Measurements from ENCODE around the gene INPP5D. TPM values are rescaled to one million over a fixed set of nuclear protein-coding genes. Genes with fewer than 3 reads are reported as not detected.
"Not testable (repeated sequence)": the region's sequence is repeated elsewhere in the genome, so short reads cannot be mapped to it uniquely, and the experiment has no call there.

The INPP5D gene
- total and polyA plus RNA-seq, 9 donors = 4.3 to 9.8 (median 6.3) TPM

- Histone ChIP-seq H3K27me3 (ENCODE audit: control insufficient read depth, insufficient read depth, low read length) (no peaks in the 10 kb centered on the region), H3K4me1 (ENCODE audit: control insufficient read depth, insufficient read depth, low read length) (peaks cover 57% of the 10 kb centered on the region), H3K9me3 (replicated peaks; ENCODE audit: control insufficient read depth, low read depth, low read length) (no peaks in the 10 kb centered on the region), H3K27ac (ENCODE audit: low read length) (no peak overlapping the region), H3K4me3 (ENCODE audit: low read length) (no peak overlapping the region), H3K36me3 (ENCODE audit: control insufficient read depth, insufficient read depth, low read length) (no peaks in the 10 kb centered on the region)
- WGBS (ENCODE audit: insufficient coverage) = 68% methylated on average over 5 of the region's 6 CpGs
- no peak for DNase-seq
These were observed 2.8 kb downstream of the INPP5D start for GRCh38 chr2:233062946-233063268.

GRCh38 chr2:233063269-233063975 is 3.3 kb downstream of the INPP5D start:
- WGBS (ENCODE audit: insufficient coverage) = 60% methylated on average over 11 of the region's 13 CpGs
- H3K9me3 ChIP-seq (replicated peaks; ENCODE audit: control insufficient read depth, low read depth, low read length) = no peaks in the 10 kb centered on the region
- H3K4me1 ChIP-seq (ENCODE audit: control insufficient read depth, insufficient read depth, low read length) = peaks cover 57% of the 10 kb centered on the region
- H3K4me3 ChIP-seq (ENCODE audit: low read length) = no peak overlapping the region
- no peaks in the 10 kb centered on the region for H3K27me3 ChIP-seq (ENCODE audit: control insufficient read depth, insufficient read depth, low read length)
- DNase-seq = no peak
- no peaks in the 10 kb centered on the region for H3K36me3 ChIP-seq (ENCODE audit: control insufficient read depth, insufficient read depth, low read length)
- H3K27ac ChIP-seq (ENCODE audit: low read length) = peak overlapping the region; percentile 13

GRCh38 chr2:233063976-233064411 is 3.9 kb downstream of the INPP5D start:
- 78% methylated on average over 9 of the region's 9 CpGs for WGBS (ENCODE audit: insufficient coverage)

GRCh38 chr2:233064530-233065199 is 4.5 kb downstream of the INPP5D start:
- Histone ChIP-seq H3K4me3 (ENCODE audit: low read length) (no peak overlapping the region), H3K9me3 (replicated peaks; ENCODE audit: control insufficient read depth, low read depth, low read length) (no peaks in the 10 kb centered on the region), H3K4me1 (ENCODE audit: control insufficient read depth, insufficient read depth, low read length) (peaks cover 51% of the 10 kb centered on the region), H3K27ac (ENCODE audit: low read length) (no peak overlapping the region), H3K27me3 (ENCODE audit: control insufficient read depth, insufficient read depth, low read length) (no peaks in the 10 kb centered on the region), H3K36me3 (ENCODE audit: control insufficient read depth, insufficient read depth, low read length) (no peaks in the 10 kb centered on the region)
- DNase-seq = no peak
- WGBS (ENCODE audit: insufficient coverage) = 87% methylated on average over 13 of the region's 16 CpGs

More at GRCh38 chr2:233063976-233064411, 3.9 kb downstream of the INPP5D start:
- Histone ChIP-seq H3K27ac (ENCODE audit: low read length) (peak overlapping the region; percentile 13), H3K4me3 (ENCODE audit: low read length) (no peak overlapping the region), H3K9me3 (replicated peaks; ENCODE audit: control insufficient read depth, low read depth, low read length) (no peaks in the 10 kb centered on the region), H3K4me1 (ENCODE audit: control insufficient read depth, insufficient read depth, low read length) (peaks cover 57% of the 10 kb centered on the region), H3K27me3 (ENCODE audit: control insufficient read depth, insufficient read depth, low read length) (no peaks in the 10 kb centered on the region), H3K36me3 (ENCODE audit: control insufficient read depth, insufficient read depth, low read length) (no peaks in the 10 kb centered on the region)
- peak; percentile 72 for DNase-seq

GRCh38 chr2:233065200-233065589 is 5.1 kb downstream of the INPP5D start:
- peaks cover 47% of the 10 kb centered on the region for H3K4me1 ChIP-seq (ENCODE audit: control insufficient read depth, insufficient read depth, low read length)
- H3K27me3 ChIP-seq (ENCODE audit: control insufficient read depth, insufficient read depth, low read length); DNase-seq; H3K27ac ChIP-seq (ENCODE audit: low read length); H3K4me3 ChIP-seq (ENCODE audit: low read length); H3K36me3 ChIP-seq (ENCODE audit: control insufficient read depth, insufficient read depth, low read length); H3K9me3 ChIP-seq (replicated peaks; ENCODE audit: control insufficient read depth, low read depth, low read length): not testable (repeated sequence)
- 83% methylated on average over 3 of the region's 4 CpGs for whole genome bisulfite sequencing (ENCODE audit: insufficient coverage)

DNA sequence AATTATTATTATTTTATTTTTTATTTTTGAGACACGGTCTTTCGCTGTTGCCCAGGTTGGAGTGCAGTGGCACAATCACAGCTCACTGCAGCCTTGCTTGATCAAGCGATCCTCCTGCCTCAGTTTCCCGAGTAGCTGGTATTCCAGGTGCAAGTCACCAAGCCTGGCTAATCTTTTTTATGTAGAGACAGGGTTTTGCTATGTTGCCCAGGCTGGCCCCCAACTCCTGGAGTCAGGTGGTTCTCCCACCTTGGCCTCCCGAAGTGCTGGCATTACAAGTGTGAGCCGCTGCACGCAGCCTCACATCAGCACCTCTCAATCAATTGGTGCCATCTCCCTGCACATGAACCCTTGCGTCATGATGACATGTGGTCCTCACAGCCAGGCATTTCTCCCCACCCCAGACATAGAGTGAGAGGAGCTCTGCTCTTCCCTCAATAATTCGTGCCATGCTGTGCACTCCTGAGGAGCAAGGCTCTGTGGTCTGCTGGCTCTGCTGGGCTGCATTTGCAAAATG is 5.9 kb downstream of the INPP5D start:
- Histone ChIP-seq H3K27me3 (ENCODE audit: control insufficient read depth, insufficient read depth, low read length) (no peaks in the 10 kb centered on the region), H3K36me3 (ENCODE audit: control insufficient read depth, insufficient read depth, low read length) (no peaks in the 10 kb centered on the region), H3K9me3 (replicated peaks; ENCODE audit: control insufficient read depth, low read depth, low read length) (no peaks in the 10 kb centered on the region), H3K4me1 (ENCODE audit: control insufficient read depth, insufficient read depth, low read length) (peaks cover 39% of the 10 kb centered on the region), H3K4me3 (ENCODE audit: low read length) (no peak overlapping the region), H3K27ac (ENCODE audit: low read length) (no peak overlapping the region)
- 98% methylated on average over 4 of the region's 9 CpGs for WGBS (ENCODE audit: insufficient coverage)
- no peak for DNase-seq

DNA sequence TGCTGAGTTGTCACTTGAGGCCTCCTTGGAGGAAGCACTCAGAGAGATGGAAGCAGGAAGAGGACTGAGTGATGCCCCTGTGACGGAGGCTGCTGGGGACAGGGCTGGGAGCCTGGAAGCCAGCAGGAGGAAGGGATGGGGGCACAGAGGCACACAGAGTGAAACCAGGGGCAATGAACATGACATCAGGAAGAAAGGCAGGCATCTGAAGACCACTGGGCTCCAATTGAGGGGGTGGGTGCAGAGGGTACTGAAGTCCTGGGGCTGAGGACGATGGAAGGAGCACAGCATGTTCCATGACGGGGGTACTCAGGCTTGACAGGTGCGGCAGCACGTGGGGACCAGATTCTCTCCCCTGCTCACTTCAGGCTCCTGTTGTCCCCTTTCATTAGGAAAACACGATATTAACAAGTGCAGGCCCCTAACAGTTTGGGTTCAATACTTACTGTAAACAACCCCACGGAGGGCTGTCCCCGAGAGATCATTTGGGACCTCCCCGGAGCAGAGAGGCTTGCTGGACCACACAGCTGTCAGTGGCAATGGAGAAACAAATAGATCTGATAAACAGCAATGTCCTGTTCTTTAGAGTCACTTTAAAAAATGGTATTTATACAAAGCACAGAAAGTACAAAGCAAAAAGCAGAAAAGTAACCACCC is 8.7 kb downstream of the INPP5D start:
- H3K27me3 ChIP-seq (ENCODE audit: control insufficient read depth, insufficient read depth, low read length) = no peaks in the 10 kb centered on the region
- WGBS (ENCODE audit: insufficient coverage) = 70% methylated on average over 5 of the region's 9 CpGs
- no peak overlapping the region for H3K27ac ChIP-seq (ENCODE audit: low read length)
- H3K4me1 ChIP-seq (ENCODE audit: control insufficient read depth, insufficient read depth, low read length) = peaks cover 11% of the 10 kb centered on the region
- no peaks in the 10 kb centered on the region for H3K9me3 ChIP-seq (replicated peaks; ENCODE audit: control insufficient read depth, low read depth, low read length)
- H3K4me3 ChIP-seq (ENCODE audit: low read length) = no peak overlapping the region
- no peaks in the 10 kb centered on the region for H3K36me3 ChIP-seq (ENCODE audit: control insufficient read depth, insufficient read depth, low read length)
- no peak for DNase-seq

DNA sequence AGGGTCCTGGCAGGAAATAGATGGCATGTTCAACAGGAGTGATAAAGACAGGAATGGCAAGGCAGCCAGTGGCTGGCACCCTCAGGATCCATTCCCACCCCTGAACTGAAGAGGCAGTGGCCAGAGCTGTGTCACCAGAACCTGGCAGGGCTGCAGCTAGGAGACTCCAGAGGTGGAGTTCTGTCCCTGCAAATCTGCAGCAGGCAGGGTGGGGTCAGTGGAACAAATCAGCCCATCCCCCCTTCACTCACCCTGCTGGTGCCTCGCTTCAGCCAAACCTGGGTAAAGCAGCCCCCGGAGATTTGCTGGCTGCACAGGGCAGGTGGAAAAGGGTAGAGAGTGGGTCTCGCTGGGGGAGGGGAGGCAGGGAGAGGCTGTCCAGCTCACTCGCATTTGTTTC is 12.7 kb downstream of the INPP5D start:
- no peak for DNase-seq
- peaks cover 3% of the 10 kb centered on the region for H3K27me3 ChIP-seq (ENCODE audit: control insufficient read depth, insufficient read depth, low read length)
- no peaks in the 10 kb centered on the region for H3K9me3 ChIP-seq (replicated peaks; ENCODE audit: control insufficient read depth, low read depth, low read length)
- no peak overlapping the region for H3K4me3 ChIP-seq (ENCODE audit: low read length)
- H3K36me3 ChIP-seq (ENCODE audit: control insufficient read depth, insufficient read depth, low read length) = no peaks in the 10 kb centered on the region
- WGBS (ENCODE audit: insufficient coverage) = no CpG with 5 or more reads among the region's 4 CpGs
- H3K27ac ChIP-seq (ENCODE audit: low read length) = no peak overlapping the region
- peaks cover 8% of the 10 kb centered on the region for H3K4me1 ChIP-seq (ENCODE audit: control insufficient read depth, insufficient read depth, low read length)

DNA sequence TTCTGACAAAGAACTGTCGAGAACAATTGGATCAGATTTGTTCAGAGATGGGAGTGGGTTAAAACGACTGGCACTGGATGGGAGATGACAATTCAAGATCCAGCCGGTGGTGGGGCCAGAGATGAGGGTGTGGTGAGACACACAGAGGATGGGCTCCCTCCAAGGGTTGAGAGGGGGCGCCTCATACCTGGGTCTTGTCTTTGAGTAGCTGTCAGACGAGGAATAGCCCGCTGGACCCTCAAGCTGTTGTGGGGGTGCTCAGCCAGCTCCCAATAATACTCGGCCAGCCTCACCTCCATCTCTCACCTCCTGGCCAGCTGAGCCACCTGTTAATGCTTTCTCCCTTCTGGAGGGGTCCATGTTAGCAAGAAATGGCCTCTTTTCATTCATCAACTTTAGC is 14.0 kb downstream of the INPP5D start:
- 50% methylated on average over 2 of the region's 7 CpGs for WGBS (ENCODE audit: insufficient coverage)
- Histone ChIP-seq H3K4me1 (ENCODE audit: control insufficient read depth, insufficient read depth, low read length) (peaks cover 8% of the 10 kb centered on the region), H3K27me3 (ENCODE audit: control insufficient read depth, insufficient read depth, low read length) (peaks cover 3% of the 10 kb centered on the region), H3K27ac (ENCODE audit: low read length) (no peak overlapping the region), H3K9me3 (replicated peaks; ENCODE audit: control insufficient read depth, low read depth, low read length) (no peaks in the 10 kb centered on the region), H3K4me3 (ENCODE audit: low read length) (no peak overlapping the region), H3K36me3 (ENCODE audit: control insufficient read depth, insufficient read depth, low read length) (no peaks in the 10 kb centered on the region)
- no peak for DNase-seq

All from muscle of leg (tissue), 11 donors.